Panc1 (cell line): ENCODE results near the gene MANF. TPM values are rescaled to one million over a fixed set of nuclear protein-coding genes. Genes with fewer than 3 reads are reported as not detected.

Experiments
- ATAC-seq: fragments of 200-7000 bp; cut with Tn5 transposase; 2 replicates; pipeline ENCODE4 v1.9.1; 2020; ENCODE audit warnings: mild to moderate bottlenecking, moderate library complexity
- BruUV-seq: library from RNA; stranded (reverse); fragments of 400-500 nt; replicated peaks from 2 replicates; lab custom pipeline; 2021; lab: Mats Ljungman, UMichigan
- CTCF ChIA-PET: fragments of 300-600 bp; sonication (Branson Sonifier 250); formaldehyde crosslinking; loops from one replicate; lab custom pipeline; 2022; ENCODE audit warnings: antibody characterized with exemption; lab: Charles Lee
- POLR2A ChIA-PET: fragments of 300-600 bp; sonication (Branson Sonifier 250); formaldehyde crosslinking; loops from one replicate; lab custom pipeline; 2022; ENCODE audit warnings: antibody characterized with exemption; lab: Charles Lee
- DNase-seq: peaks from one replicate; pipeline ENCODE4 v3.0.0-alpha.2; 2010; ENCODE audit warnings: low read depth, low spot score
- H3K27ac ChIP-seq: 2 replicates; pipeline ENCODE4 v1.5.1; 2011; ENCODE audit warnings: mild to moderate bottlenecking, low read length, inconsistent platforms
- H3K27me3 ChIP-seq: fragments of 200-500 bp; sonication (Bioruptor generic); 2 replicates; pipeline ENCODE4 v1.6.0; 2014; ENCODE audit warnings: low read length, inconsistent platforms; ENCODE audit not compliant: control insufficient read depth, insufficient read depth
- H3K36me3 ChIP-seq: fragments of 200-500 bp; sonication (Bioruptor generic); 2 replicates; pipeline ENCODE4 v1.5.1; 2014; ENCODE audit warnings: inconsistent platforms, mild to moderate bottlenecking, low read length, moderate library complexity; ENCODE audit not compliant: control insufficient read depth, insufficient read depth
- H3K4me1 ChIP-seq: 2 replicates; pipeline ENCODE4 v1.5.1; 2011; ENCODE audit warnings: inconsistent platforms, mild to moderate bottlenecking, low read length, moderate library complexity; ENCODE audit not compliant: control insufficient read depth, insufficient read depth
- H3K4me3 ChIP-seq, 2 experiments: 2 replicates each; pipeline ENCODE4 v1.5.1; 2011 to 2012; ENCODE audit warnings: low read depth in 2 of 2, low read length in 2 of 2, mild to moderate bottlenecking in 2 of 2, inconsistent platforms in 1 of 2, moderate library complexity in 1 of 2
- H3K9me3 ChIP-seq: fragments of 200-500 bp; sonication (Bioruptor generic); 2 replicates; pipeline ENCODE4 v1.5.1; 2014; ENCODE audit warnings: low read depth, mild to moderate bottlenecking, inconsistent platforms, low read length, moderate library complexity; ENCODE audit not compliant: control insufficient read depth, insufficient read depth
- CTCF ChIP-seq: fragments of 450-650 bp; IDR thresholded peaks from 2 replicates; pipeline ENCODE4 v1.5.1; 2017; ENCODE audit warnings: mild to moderate bottlenecking
- POLR2AphosphoS5 ChIP-seq: IDR thresholded peaks from 2 replicates; pipeline ENCODE4 v1.6.1; 2012; ENCODE audit warnings: mild to moderate bottlenecking, low read depth, low read length, moderate library complexity
- REST ChIP-seq, 2 experiments: IDR thresholded peaks; 2 replicates each; pipeline ENCODE4 v1.6.1; 2011 to 2012; ENCODE audit warnings: low read depth in 2 of 2, control low read depth in 1 of 2, low read length in 1 of 2, mild to moderate bottlenecking in 1 of 2, moderate library complexity in 1 of 2; ENCODE audit not compliant: insufficient read depth in 1 of 2
- SIN3A ChIP-seq: IDR thresholded peaks from 2 replicates; pipeline ENCODE4 v1.6.1; 2012; ENCODE audit warnings: low read depth, mild to moderate bottlenecking, low read length, moderate library complexity, borderline replicate concordance; ENCODE audit not compliant: insufficient read depth
- TCF7L2 ChIP-seq: IDR thresholded peaks from 2 replicates; pipeline ENCODE4 v1.6.1; 2011; ENCODE audit warnings: mild to moderate bottlenecking, low read depth, low read length, inconsistent platforms
- in situ Hi-C: cut with HindIII; loops from 2 replicates; pipeline ENCODE4 v1.10.0; 2016; ENCODE audit warnings: low sequenced_read_pairs, low pct_unique_long_range_greater_than_20kb
- intact Hi-C: fragments of 100-400 bp; cut with micrococcal nuclease; formaldehyde crosslinking; loops from one replicate; pipeline ENCODE4 v1.10.0; 2022; ENCODE audit not compliant: unreplicated experiment
- total RNA-seq: library from RNA; stranded (reverse); gene quantifications from one replicate; pipeline ENCODE4 v1.2.1, GENCODE V29; 2021; ENCODE audit not compliant: unreplicated experiment

MANF gene
- total RNA-seq, 1 experiment from 2014 or later = 69.9 TPM

- intact Hi-C loops = no loop called here
- CTCF ChIA-PET = no interaction called here
- H3K4me3 ChIP-seq = no peak overlapping the region
- in situ Hi-C loops = no loop called here
- H3K27me3 ChIP-seq = no peaks in the 10 kb centered on the region
- H3K36me3 ChIP-seq = no peaks in the 10 kb centered on the region
- H3K4me1 ChIP-seq = no peaks in the 10 kb centered on the region
- BruUV-seq = no TSS peak
- no peak for DNase-seq
- TF ChIP-seq REST (IDR thresholded peaks at IDR 0.05; ENCODE audit: insufficient read depth in 1 of 2, low read depth in 2 of 2, low read length in 1 of 2) = no peak
- no peak for TF ChIP-seq POLR2AphosphoS5
- no peak for TF ChIP-seq TCF7L2
- TF ChIP-seq CTCF = no peak
- no peak for TF ChIP-seq SIN3A
- H3K9me3 ChIP-seq = no peaks in the 10 kb centered on the region
- no peak for ATAC-seq
- POLR2A ChIA-PET = no interaction called here
- H3K27ac ChIP-seq = no peak overlapping the region
Observed at GRCh38 chr3:51358981-51359380, 26.1 kb upstream of the MANF start.

GRCh38 chr3:51360806-51361205, 24.3 kb upstream of the MANF start:
- no peaks in the 10 kb centered on the region for H3K27me3 ChIP-seq
- intact Hi-C loops (no loop called here), in situ Hi-C loops (no loop called here)
- no peak overlapping the region for H3K4me3 ChIP-seq
- no peaks in the 10 kb centered on the region for H3K9me3 ChIP-seq
- BruUV-seq = no TSS peak
- no peaks in the 10 kb centered on the region for H3K36me3 ChIP-seq
- no peak overlapping the region for H3K27ac ChIP-seq
- TF ChIP-seq SIN3A (no peak), TCF7L2 (no peak), CTCF (no peak), REST (IDR thresholded peaks at IDR 0.05; ENCODE audit: insufficient read depth in 1 of 2, low read depth in 2 of 2, low read length in 1 of 2) (no peak), POLR2AphosphoS5 (no peak)
- ChIA-PET POLR2A (no interaction called here), CTCF (no interaction called here)
- DNase-seq (no peak), ATAC-seq (no peak)
- H3K4me1 ChIP-seq = no peaks in the 10 kb centered on the region
